Mesenchymal stem cell (in vitro differentiated cells and primary cell): ENCODE data around the gene NEU4.
A peak's percentile ranks its signal among the peaks of the same experiment; 100 is the strongest.

Source experiments
- DNase-seq: peaks from one replicate; pipeline ENCODE4 v3.0.0-alpha.2; 2013
- H2AFZ ChIP-seq: one replicate; pipeline ENCODE4 v1.6.1; 2013; ENCODE audit warnings: low read depth, mild to moderate bottlenecking, control low read depth, inconsistent platforms, low read length, moderate library complexity
- H2AK5ac ChIP-seq: 2 replicates; pipeline ENCODE4 v1.6.1; 2013; ENCODE audit warnings: low read length, moderate library complexity, mild to moderate bottlenecking, inconsistent platforms; ENCODE audit not compliant: severe bottlenecking
- H2BK120ac ChIP-seq: one replicate; pipeline ENCODE4 v1.6.1; 2013; ENCODE audit warnings: low read depth, mild to moderate bottlenecking, inconsistent platforms, low read length, moderate library complexity
- H2BK12ac ChIP-seq, 2 experiments: one replicate each; pipeline ENCODE4 v1.6.1; 2013; ENCODE audit warnings: inconsistent platforms in 2 of 2, low read length in 2 of 2, mild to moderate bottlenecking in 2 of 2, moderate library complexity in 2 of 2, control low read depth in 1 of 2
- H2BK15ac ChIP-seq: one replicate; pipeline ENCODE4 v1.6.1; 2013; ENCODE audit warnings: mild to moderate bottlenecking, low read depth, inconsistent platforms; ENCODE audit not compliant: poor library complexity, severe bottlenecking
- H2BK5ac ChIP-seq: 2 replicates; pipeline ENCODE4 v1.6.1; 2013; ENCODE audit warnings: low read depth, mild to moderate bottlenecking, low read length, control low read depth, inconsistent platforms; ENCODE audit not compliant: poor library complexity, severe bottlenecking
- H3K14ac ChIP-seq, 2 experiments: one replicate each; pipeline ENCODE4 v1.6.1; 2013; ENCODE audit warnings: inconsistent platforms in 2 of 2, low read length in 2 of 2, control low read depth in 1 of 2, mild to moderate bottlenecking in 1 of 2, moderate library complexity in 1 of 2
- H3K18ac ChIP-seq, 2 experiments: one replicate each; pipeline ENCODE4 v1.6.1; 2013; ENCODE audit warnings: inconsistent platforms in 2 of 2, low read length in 2 of 2, control low read depth in 1 of 2, low read depth in 1 of 2, mild to moderate bottlenecking in 1 of 2
- H3K23ac ChIP-seq, 2 experiments: one replicate each; pipeline ENCODE4 v1.6.1; 2013; ENCODE audit warnings: inconsistent platforms in 2 of 2, low read length in 2 of 2, mild to moderate bottlenecking in 2 of 2, moderate library complexity in 2 of 2, control low read depth in 1 of 2
- H3K27ac ChIP-seq: 2 replicates; pipeline ENCODE4 v1.5.1; 2013; ENCODE audit warnings: mild to moderate bottlenecking, moderate library complexity, low read length, control low read depth, inconsistent platforms; ENCODE audit not compliant: poor library complexity, severe bottlenecking
- H3K27me3 ChIP-seq, 2 experiments: 2 replicates each; pipeline versions ENCODE4 v1.6.1 to v1.7.0; 2013; ENCODE audit warnings: low read length in 2 of 2, mild to moderate bottlenecking in 2 of 2, moderate library complexity in 2 of 2, control low read depth in 1 of 2, inconsistent platforms in 1 of 2; ENCODE audit not compliant: control insufficient read depth in 1 of 2, insufficient read depth in 1 of 2
- H3K36me3 ChIP-seq, 2 experiments: 2 replicates each; pipeline versions ENCODE4 v1.6.1 to v1.7.0; 2013; ENCODE audit warnings: low read length in 2 of 2, control low read depth in 1 of 2, inconsistent platforms in 1 of 2, low read depth in 1 of 2, mild to moderate bottlenecking in 1 of 2; ENCODE audit not compliant: insufficient read depth in 2 of 2, control insufficient read depth in 1 of 2
- H3K4ac ChIP-seq, 2 experiments: one replicate each; pipeline ENCODE4 v1.6.1; 2013; ENCODE audit warnings: inconsistent platforms in 2 of 2, low read length in 2 of 2, mild to moderate bottlenecking in 2 of 2, moderate library complexity in 2 of 2, control low read depth in 1 of 2, low read depth in 1 of 2
- H3K4me1 ChIP-seq: 2 replicates; pipeline ENCODE4 v1.6.1; 2013; ENCODE audit warnings: low read depth, low read length, control low read depth; ENCODE audit not compliant: control insufficient read depth, insufficient read depth
- H3K4me2 ChIP-seq: 2 replicates; pipeline ENCODE4 v1.6.1; 2013; ENCODE audit warnings: low read length, mild to moderate bottlenecking, inconsistent platforms; ENCODE audit not compliant: poor library complexity, severe bottlenecking
- H3K4me3 ChIP-seq, 2 experiments: 2 replicates each; pipeline versions ENCODE4 v1.5.1 to v1.7.0; 2013; ENCODE audit warnings: low read length in 2 of 2, mild to moderate bottlenecking in 2 of 2, control low read depth in 1 of 2, low read depth in 1 of 2; ENCODE audit not compliant: insufficient read depth in 1 of 2
- H3K79me1 ChIP-seq: replicated peaks from 2 replicates; pipeline ENCODE4 v1.6.1; 2013; ENCODE audit warnings: mild to moderate bottlenecking, control low read depth, low read length, inconsistent platforms; ENCODE audit not compliant: poor library complexity, severe bottlenecking
- H3K9ac ChIP-seq: 2 replicates; pipeline ENCODE4 v1.7.0; 2013; ENCODE audit warnings: mild to moderate bottlenecking, low read length, moderate library complexity
- H3K9me3 ChIP-seq: 2 replicates; pipeline ENCODE4 v1.7.0; 2013; ENCODE audit warnings: mild to moderate bottlenecking, low read length; ENCODE audit not compliant: control insufficient read depth
- H4K8ac ChIP-seq: one replicate; pipeline ENCODE4 v1.6.1; 2013; ENCODE audit warnings: inconsistent platforms, mild to moderate bottlenecking, low read length, moderate library complexity
- H4K91ac ChIP-seq: one replicate; pipeline ENCODE4 v1.6.1; 2013; ENCODE audit warnings: mild to moderate bottlenecking, low read length, inconsistent platforms
- WGBS: methylation state at CpG from one replicate; pipeline ENCODE4 v1.1.7; 2013; ENCODE audit warnings: mixed read lengths; 5-methylcytosine and 5-hydroxymethylcytosine counted together

The NEU4 gene

GRCh38 chr2:241848761-241849615 lies 40.0 kb downstream of the NEU4 start:
- Histone ChIP-seq H3K27me3 (peaks cover 20 to 36% of the 10 kb centered on the region in 2 experiments), H2AFZ (no peak overlapping the region), H4K8ac (no peak overlapping the region), H3K23ac (no peak overlapping the region), H3K4me2 (no peak overlapping the region), H3K4ac (no peak overlapping the region), H2BK15ac (peak overlapping the region; percentile 12), H3K4me3 (no peak overlapping the region), H3K9me3 (no peaks in the 10 kb centered on the region), H3K9ac (no peak overlapping the region), H3K27ac (no peak overlapping the region), H2BK12ac (no peak overlapping the region), H3K4me1 (peaks cover 15% of the 10 kb centered on the region), H3K79me1 (no peaks in the 10 kb centered on the region), H3K18ac (no peak overlapping the region), H3K36me3 (no peaks in the 10 kb centered on the region), H2BK5ac (no peak overlapping the region), H3K14ac (peak overlapping the region in 1 of 2 experiments; percentile 42), H2AK5ac (no peak overlapping the region), H4K91ac (no peak overlapping the region), H2BK120ac (no peak overlapping the region)
- no peak for DNase-seq
- 92% methylated on average over 39 of the region's 39 CpGs for WGBS

GRCh38 chr2:241849616-241850543 lies 40.9 kb downstream of the NEU4 start:
- Histone ChIP-seq H2AK5ac (no peak overlapping the region), H3K4me1 (peaks cover 15% of the 10 kb centered on the region), H3K27me3 (peaks cover 14 to 37% of the 10 kb centered on the region in 2 experiments), H3K18ac (no peak overlapping the region), H2BK12ac (no peak overlapping the region), H2BK15ac (no peak overlapping the region), H3K27ac (no peak overlapping the region), H3K9me3 (no peaks in the 10 kb centered on the region), H2AFZ (no peak overlapping the region), H4K8ac (no peak overlapping the region), H2BK5ac (no peak overlapping the region), H3K14ac (no peak overlapping the region), H3K4me2 (no peak overlapping the region), H2BK120ac (no peak overlapping the region), H3K9ac (no peak overlapping the region), H3K4me3 (no peak overlapping the region), H3K4ac (peak overlapping the region in 1 of 2 experiments; percentile 51), H3K23ac (no peak overlapping the region), H3K36me3 (no peaks in the 10 kb centered on the region), H3K79me1 (no peaks in the 10 kb centered on the region), H4K91ac (no peak overlapping the region)
- WGBS: 70% methylated on average over 11 of the region's 16 CpGs
- no peak for DNase-seq

DNA sequence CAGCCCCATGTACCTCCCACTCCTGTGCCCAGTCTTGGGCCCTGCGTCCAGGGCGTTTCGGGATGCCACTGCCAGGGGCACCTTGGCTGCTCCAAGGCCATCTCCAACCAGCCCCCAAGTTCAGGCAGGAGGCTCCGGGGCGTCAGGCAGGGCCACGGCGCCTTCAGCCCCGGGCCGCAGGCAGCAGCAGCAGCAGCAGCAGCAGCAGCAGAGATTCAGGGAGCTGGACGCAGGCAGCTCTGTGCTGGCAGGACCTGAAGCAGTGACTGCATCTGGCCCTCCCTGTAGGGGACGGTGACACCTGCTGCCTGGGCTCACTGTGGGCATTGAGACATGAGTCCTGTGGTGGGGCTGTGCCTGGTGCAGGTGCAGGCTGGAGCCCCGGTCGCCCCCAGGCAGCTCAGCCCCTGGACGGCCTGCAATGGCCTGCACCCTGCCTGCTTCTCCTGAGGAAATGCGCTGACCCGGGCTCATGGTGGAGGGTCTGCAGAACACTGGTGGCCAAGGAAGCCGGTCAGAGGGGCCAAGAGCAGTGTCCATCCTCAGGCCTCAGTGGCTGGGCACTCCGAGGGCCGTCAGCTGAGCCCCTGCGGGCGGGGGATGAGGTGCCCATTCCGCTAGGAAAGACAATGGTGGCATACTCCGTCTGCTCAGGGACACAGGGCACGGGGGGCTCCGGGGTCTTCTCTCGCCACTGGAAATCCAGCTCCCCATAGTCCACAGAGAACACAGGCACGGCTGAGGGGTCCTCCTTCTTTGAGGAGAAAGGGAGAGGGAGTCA lies 41.7 kb downstream of the NEU4 start:
- H2BK120ac ChIP-seq: no peak overlapping the region
- no peak overlapping the region for H2BK15ac ChIP-seq
- H3K4me3 ChIP-seq: no peak overlapping the region
- no peaks in the 10 kb centered on the region for H3K79me1 ChIP-seq
- H3K27me3 ChIP-seq: peaks cover 8 to 35% of the 10 kb centered on the region in 2 experiments
- no peak overlapping the region for H3K27ac ChIP-seq
- WGBS: 88% methylated on average over 24 of the region's 27 CpGs
- no peak overlapping the region for H3K23ac ChIP-seq
- H4K91ac ChIP-seq: no peak overlapping the region
- no peak overlapping the region for H2BK5ac ChIP-seq
- no peak overlapping the region for H2AK5ac ChIP-seq
- no peak overlapping the region for H3K18ac ChIP-seq
- peaks cover 15% of the 10 kb centered on the region for H3K4me1 ChIP-seq
- H3K9me3 ChIP-seq: no peaks in the 10 kb centered on the region
- no peak for DNase-seq
- H3K4ac ChIP-seq: peak overlapping the region in 1 of 2 experiments; percentile 51
- no peak overlapping the region for H3K4me2 ChIP-seq
- no peaks in the 10 kb centered on the region for H3K36me3 ChIP-seq
- no peak overlapping the region for H2AFZ ChIP-seq
- H3K14ac ChIP-seq: no peak overlapping the region
- H3K9ac ChIP-seq: no peak overlapping the region
- no peak overlapping the region for H2BK12ac ChIP-seq
- no peak overlapping the region for H4K8ac ChIP-seq
